ENCODE results near the gene SLC38A10.

SLC38A10 gene

DNA sequence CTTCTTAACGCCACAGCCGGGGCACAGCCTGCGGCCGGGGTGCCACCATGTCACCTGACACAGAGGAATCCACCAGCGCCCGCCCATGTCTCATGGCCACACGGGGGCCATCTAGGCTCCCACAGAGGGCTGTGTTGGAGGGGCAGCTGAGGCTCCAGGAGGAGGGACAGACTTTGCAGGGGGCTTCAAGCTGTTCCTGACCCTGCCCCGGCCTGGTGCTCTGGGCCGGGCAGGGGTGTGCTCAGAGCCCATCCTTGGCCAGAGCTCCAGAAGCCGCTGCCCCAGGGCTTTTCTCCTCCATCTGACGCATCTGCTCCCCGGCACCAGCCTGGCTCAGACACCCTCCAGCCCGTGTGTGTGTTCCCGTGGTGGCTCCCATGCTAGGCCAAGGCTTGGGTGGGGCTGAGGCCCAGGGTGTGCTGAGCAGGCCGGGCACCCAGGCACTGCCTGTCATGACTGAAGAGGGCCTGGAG lies 7.8 kb upstream of the SLC38A10 start:
- peak in 2 of 42 donors; percentile 24 to 47 for DNase-seq
- intact Hi-C loops (cut with DNase I): no loop called here

DNA sequence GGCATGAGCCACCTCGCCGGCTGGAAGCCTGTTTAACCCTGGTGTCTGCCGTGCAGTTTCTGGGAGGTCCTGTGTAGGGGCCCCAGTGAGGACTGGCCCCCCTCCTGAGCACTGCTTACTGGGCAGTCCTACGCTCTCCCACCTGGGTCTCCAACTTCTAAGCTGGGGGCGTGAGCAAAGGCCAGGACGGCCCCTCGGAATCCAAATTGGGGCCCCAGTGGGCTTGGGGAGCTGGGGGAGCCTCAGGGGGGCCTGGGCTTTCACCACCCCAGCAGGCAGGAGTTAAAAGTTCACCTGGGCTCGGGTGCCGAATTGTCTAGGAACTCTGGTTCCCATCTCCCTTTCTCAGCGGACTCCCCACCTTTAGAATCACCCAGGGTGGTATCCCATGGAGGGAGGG lies 7.2 kb upstream of the SLC38A10 start:
- intact Hi-C loops (cut with DNase I): no loop called here
- DNase-seq: no peak

DNA sequence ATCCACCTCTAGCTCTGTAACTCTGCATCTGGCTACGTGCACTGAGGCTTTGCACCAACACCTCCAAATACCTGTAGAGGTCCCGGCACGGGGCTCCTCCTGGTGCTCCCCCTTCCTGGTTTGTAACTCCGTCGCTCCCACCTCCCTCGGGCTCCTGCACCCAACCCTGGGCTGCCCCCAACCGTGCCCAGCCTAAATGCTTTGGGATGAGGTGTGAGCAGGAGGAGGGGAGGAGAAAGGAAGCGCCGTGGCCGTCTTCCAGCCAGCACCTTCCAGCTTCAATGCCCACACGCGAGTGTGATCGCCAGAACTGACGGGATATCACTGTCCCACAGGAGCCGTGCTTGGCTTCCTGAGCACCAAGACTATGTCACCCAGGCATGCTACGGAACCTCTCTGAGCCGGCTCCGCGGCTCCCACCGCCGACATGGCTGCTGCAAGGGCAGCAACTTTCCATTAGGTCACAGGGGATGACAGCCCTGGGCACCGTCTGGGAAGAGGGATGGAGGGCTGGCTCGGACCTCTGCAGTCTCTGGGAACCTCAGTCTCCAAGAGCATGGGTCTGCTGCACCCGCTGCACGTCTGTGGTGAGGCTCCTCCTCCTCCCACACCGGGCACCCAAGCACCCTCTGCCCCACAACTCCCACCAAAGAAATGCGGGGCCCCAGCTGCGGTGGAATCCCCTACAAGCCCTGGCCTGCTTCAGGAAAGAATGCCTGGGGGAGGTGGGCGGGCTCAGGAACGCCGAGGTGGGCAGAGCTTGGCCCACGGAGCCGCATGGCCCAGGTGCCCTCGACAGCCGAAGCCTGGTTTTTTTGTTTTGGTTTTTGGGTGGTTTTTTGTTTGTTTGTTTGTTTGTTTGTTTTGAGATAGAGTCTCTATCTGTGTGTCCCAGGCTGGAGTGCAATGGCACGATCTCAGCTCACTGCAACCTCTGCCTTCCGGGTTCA lies 6.4 kb upstream of the SLC38A10 start:
- intact Hi-C loops (cut with DNase I): no loop called here
- no peak for DNase-seq

DNA sequence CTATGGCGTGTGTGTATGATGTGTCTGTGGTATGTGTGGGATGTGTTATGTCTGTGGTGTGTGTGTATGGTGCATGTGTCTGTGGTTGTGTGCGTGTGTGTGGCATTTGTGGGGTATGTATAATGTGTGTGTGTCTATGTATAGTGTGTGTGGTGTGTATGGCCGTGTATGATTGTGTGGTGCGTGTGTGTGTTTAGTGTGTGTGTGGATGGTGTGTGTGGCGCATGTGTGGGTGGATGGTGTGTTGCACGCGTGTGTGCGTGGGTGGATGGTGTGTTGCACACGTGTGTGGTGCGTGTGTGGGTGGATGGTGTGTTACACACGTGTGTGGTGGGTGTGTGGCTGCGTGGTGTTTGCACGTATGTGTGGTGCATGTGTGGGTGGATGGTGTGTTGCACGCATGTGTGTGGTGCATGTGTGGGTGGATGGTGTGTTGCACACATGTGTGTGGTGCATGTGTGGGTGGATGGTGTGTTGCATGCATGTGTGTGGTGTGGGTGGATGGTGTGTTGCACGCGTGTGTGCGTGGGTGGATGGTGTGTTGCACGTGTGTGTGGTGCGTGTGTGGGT lies 5.6 kb upstream of the SLC38A10 start:
- DNase-seq: no peak
- intact Hi-C loops (cut with DNase I): no loop called here

DNA sequence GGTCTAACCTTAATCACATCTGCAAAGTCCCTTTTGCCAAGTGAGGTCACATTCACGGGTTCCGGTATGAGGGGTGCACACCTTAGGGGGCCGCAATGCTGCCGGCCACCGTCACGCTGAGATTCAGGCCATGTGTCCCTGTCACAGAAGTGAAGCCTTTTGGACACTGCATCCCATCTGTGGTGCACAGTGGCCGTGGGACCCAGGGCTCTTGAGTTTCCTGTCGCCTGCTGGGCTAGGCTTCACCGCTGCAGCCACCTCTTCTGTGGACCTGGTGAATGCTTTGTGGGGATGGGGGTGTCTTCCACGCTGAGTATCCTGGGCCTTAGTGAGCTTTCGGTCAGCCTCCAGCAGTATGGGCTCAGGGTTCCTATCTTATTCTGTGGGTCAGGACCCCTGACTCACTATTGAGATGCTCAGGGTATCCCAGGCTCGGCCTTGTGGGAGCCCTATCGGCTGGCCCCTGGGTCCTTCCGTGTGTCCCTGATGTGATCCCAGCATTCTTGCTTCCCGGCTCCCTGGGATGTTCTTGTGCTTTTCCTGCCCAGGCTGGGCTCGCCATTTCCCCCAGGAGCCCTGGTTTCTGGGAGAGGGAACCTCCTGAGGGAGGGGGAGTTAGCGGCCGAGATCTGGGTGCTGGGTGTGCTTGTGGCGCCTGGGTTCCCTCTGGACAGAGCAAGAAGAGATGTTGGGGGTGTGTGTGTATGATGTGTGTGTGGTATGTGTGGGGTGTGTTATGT lies 4.9 kb upstream of the SLC38A10 start:
- intact Hi-C loops (cut with DNase I): loop anchor here (5.0 kb wide), 1 partner anchor 182 kb away; no protein-coding TSS in a partner anchor
- no peak for DNase-seq

DNA sequence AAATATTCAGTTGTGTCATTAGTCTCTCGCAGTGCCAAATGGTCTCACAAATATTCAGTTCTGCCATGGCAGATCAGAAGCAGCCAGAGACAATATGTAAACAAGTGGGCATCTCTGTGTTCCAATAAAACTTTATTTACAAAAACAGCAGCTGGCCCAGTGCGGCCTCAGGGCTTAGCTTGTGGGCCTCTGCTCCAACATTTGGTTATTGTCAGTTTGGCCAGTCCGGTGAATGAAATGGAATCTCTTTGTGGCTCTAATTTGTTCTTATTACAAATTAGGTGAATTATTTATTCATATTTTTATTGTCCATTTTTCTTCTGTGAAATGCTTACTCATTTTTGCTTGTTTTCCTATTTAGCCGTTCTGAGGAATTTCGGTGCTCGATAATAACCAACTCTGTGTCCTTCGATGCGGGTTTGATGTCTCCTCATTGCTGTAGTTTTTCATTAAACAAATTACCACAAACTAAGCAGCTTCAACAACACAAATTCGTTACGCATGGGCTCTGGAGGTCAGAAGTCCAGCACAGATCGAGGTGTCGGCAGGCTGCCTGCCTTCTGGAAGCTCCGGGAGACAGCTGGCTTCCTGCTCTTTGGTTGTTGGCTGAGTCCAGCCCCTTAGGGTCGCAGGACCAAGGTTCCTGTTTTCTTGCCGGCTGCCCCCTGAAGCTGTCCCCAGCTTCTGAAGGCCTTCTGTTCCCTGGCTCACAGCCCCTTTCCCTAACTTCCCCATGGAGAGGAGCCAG lies 4.1 kb upstream of the SLC38A10 start:
- intact Hi-C loops (cut with DNase I): loop anchor here (5.0 kb wide), 1 partner anchor 183 kb away; no protein-coding TSS in a partner anchor
- no peak for DNase-seq

DNA sequence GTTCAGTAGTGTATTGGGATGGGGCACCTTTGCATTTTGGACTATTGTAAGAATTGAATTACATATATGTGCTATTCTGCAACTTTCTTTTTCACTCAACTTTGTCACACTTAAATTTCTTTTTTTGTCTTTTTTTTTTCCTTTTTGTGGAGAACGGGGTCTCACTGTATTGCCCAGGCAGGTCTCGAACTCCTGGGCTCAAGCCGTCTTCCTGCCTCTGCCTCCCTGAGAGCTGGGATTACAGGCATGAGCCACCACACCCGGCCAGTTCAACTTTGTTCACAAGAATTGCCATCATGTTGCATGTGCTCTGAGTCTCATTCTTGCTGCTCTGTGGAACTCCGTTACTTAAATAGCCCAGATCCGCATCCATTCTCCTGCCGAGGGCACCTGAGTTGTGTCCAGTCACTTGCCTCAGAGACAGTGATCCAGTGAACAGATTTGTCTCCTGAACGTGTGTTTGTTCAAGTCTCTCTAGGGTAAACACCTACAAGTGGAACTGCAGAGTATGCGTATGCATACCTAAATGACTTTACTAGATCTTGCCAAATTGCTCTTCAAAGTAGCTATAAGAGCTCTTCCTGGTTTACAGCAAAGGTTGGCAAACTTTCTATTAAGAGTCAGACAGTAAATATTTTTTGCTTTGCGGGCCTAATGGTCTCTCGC lies 3.4 kb upstream of the SLC38A10 start:
- DNase-seq: no peak
- intact Hi-C loops (cut with DNase I): loop anchor here (5.0 kb wide), 1 partner anchor 184 kb away; no protein-coding TSS in a partner anchor

DNA sequence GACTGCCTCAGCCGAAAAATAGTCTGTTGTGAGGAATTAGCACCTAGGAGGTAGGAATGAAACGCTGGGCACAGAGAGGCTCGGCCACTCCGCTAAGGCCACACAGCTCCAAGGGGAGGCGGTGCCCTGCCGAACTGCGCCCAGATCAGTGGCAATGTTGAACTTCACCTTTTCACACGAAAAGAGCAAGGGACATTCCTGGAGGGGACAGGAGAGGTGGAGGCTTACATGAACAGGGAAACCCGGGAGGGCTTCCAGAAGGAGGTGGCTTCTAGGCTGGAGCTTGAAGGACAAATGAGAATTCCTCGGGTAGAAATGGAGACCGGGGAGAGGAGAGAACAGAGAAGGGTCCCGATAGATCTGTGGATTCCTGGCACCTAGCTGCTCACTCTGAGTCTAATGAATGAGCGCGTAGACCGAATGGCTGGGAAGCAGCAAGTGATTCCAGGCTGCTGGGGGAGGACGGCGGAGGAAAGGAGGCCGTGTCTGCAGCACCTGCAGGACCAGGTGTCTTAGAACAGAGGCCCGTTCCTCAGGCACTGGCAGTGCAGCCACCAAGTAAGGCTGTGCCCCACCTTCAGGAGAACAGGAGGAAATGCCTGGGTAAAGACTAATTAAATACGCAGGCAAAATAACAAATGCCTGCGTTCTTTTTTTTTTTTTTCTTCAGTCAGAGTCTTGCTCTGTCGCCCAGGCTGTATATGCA lies 722 bp upstream of the SLC38A10 start:
- intact Hi-C loops (cut with DNase I): loop anchor here (5.0 kb wide), 1 partner anchor 186 kb away; no protein-coding TSS in a partner anchor
- peak in 36 of 42 donors; percentile 27 to 83 (median 56) for DNase-seq

DNA sequence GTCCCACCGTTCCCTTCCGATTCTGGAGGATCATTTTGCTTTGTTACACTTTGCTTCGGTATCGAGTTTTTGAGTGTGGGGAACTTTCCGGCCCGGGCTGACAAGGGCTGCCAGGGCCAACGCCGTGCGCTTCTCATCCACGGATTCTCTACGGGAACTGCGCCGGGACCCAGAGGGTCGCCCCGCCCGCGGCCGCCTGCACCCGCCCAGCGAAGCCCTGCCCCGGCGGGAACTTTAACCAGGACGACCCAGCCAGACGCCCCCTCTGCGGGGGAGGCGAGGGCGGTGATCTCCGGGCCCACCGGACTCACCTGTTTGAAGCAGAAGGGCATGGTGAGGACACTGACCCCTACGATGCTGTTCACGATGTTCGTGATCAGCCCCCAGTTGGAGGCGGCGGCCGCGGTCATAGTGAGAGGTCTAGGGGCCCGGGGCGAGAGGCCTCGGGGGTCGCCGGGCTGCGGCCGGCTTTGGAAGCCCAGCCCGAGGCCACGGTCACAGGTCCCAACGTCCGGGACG lies 536 bp downstream of the SLC38A10 start:
- DNase-seq: peak in 17 of 42 donors; percentile 16 to 57 (median 32)
- intact Hi-C loops (cut with DNase I): loop anchor here (5.0 kb wide), 1 partner anchor 188 kb away; no protein-coding TSS in a partner anchor

DNA sequence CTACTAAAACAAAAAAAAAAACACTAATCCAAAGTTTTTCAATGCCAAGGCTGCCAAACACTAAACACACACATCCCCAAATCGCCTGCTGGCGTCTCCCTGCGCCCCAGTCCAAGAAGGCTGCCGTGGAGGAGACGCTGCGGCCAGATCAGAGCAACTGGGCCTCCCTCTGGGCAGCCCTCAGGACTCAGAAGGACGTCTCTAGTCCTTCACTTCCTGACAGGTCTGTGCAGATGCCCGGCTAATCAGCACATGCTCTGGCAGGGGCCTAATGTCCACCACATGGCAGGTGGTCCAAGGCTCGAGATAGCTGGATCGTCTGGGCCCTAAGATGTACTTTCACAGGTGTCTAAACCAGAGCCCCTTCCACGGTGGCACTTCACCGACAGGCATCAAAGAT lies 2.7 kb downstream of the SLC38A10 start:
- intact Hi-C loops (cut with DNase I): no loop called here

DNA sequence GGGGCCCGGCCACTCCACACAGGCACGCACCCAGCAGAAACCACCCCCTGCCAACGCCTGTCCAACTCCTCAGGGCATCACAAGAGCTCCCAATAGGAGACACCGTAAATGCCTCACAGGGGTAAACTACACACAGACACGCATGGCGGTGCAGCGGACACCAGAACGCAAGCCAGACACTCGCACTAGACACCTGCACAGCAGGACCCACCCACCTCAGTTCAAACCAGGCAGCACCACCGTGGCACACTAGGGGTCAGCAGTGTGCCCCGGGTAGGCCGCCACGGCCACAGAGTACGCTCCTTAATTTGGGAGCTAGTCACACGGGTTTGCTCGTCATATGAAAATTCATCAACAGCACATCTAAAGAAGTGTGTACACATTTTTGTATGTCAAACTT lies 3.4 kb downstream of the SLC38A10 start:
- intact Hi-C loops (cut with DNase I): no loop called here
- peak in 38 of 42 donors; percentile 28 to 84 (median 58) for DNase-seq

More for the DNA sequence above, 2.7 kb downstream of the SLC38A10 start:
- DNase-seq: no peak

DNA sequence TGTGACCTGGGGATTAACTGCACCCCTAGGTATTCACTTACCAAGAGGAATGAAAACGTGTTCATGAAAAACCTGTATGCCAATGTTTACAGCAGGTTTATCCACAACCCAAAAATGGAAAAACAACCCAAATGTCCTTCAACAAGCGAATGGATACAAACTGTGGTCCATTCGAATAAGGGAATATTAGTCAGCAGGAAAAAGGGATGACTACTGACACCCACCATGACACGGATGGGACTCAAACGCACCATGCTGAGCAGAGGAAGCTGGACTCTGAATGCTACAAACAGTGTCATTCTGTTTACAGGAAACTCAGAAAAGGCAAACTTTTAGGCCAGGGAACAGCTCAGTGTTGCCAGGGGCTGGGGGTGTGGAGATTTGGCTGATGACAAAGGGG lies 4.9 kb downstream of the SLC38A10 start:
- no peak for DNase-seq
- intact Hi-C loops (cut with DNase I): no loop called here

DNA sequence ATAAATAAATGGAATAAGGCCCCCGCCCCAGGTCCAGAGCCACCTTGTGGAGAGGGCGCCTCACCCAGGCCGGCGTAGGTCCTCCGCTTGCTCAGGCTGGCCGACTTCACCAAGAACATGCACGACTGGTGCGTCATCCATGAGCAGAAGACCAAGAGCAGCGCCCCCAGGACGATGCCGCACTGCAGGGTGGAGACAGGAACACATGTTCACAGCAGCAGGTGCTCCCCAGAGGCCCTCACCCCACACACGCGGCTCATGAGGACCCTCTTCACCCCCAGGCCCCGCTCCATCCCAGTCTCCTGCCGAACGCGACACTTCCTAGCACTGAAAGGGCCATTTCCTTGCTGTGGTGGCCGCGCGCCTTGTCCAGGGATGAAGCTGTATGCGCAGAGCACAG lies 5.5 kb downstream of the SLC38A10 start:
- intact Hi-C loops (cut with DNase I): no loop called here
- no peak for DNase-seq

DNA sequence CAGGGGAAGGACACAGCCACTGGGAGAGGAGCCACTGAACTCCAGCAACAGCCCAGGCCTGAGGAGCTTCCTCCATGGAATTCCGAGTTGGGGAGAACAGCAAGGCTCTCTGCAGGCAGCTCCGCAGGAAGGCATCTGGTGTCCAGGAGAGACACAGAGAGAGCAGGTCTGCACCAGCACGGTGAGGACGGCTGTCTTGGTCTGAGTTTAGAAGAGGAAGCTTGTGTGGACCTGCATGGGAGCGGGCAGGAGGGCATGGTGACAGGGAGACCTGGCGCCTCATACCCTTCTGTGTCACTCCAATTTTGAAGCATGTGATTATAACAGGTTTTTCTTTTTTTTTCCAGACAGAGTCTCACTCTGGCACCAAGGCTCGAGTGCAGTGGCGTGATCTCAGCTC lies 6.4 kb downstream of the SLC38A10 start:
- intact Hi-C loops (cut with DNase I): no loop called here
- no peak for DNase-seq

DNA sequence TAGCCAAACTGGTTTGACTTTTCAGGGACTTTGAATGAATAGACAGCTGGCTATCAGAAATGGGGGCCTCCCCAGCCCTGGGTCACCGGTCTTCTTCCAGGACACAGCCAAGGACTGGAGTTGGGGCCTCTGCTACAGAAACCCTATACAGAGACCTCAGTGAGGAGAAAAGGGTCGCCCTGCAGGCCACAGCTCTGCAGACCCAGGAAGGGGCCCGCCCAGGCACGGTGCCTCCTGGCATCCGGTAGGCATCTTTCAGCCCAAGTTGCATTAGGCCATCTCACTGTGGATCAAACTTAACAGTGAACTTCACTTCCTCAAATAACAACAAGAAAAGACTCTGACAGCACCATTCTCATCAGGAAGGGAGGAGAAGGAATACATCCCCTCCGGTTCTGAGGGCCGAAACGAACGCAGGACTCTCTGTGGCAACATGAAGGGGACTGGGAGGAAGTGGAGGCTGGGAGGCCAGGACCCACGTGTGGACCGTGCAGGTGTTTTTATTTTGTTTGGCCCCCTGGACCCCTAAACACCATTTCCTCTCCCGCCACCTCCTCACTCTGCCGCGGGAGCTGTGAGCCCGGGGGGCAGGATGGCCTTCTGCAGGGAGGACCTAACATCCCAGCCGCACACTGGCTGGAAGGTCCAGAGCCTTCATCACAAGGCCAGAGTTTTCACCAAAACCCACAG lies 7.2 kb downstream of the SLC38A10 start:
- no peak for DNase-seq
- intact Hi-C loops (cut with DNase I): no loop called here

DNA sequence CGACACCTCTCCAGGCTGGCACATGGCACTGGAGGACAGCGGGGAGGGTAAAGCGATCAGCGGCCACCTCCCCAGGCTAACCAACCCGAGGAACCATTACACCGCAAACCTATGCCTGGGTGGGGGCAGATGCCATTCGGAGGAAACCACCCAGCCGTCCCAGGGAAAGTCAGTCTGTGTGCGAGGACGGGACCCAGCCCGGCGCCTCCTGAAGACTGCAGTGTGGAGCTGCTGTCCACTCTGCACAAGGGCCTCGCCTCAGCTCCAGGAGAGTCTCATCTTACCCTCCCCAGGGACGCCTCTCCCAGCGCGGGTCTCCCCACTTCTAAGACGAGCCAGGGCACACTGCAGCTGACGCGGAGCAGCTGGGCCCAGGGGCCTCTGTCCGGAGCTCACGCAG lies 8.0 kb downstream of the SLC38A10 start:
- intact Hi-C loops (cut with DNase I): no loop called here
- DNase-seq: no peak
